NCI-H510A treated with DMSO at 0.1 percent for 48 hours (cell line): Measurements from ENCODE around the gene RBBP8.
"Not testable (repeated sequence)": the region's sequence is repeated elsewhere in the genome, so short reads cannot be mapped to it uniquely, and the experiment has no call there.

Experiments
- DNase-seq: peaks from one replicate; lab custom pipeline; 2025; lab: John Stamatoyannopoulos, UW

The RBBP8 gene

DNA sequence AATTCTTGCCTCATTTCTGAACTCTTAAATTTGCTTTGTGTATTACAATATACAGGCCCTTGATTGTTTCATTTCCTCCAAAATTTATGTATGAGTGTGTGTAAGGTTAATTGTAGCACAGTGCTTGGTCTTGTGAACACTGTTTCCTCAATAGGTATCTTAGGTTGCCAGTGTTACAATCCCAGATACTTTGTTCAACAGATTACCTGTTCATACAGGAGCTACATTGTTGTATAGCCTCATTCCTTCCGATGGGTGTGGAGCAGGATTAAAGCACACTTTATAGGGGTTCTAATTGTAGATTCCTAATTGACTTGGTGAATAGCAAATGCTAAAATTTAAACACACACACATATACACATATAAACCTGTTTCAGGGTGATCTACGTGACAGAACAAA lies 10.7 kb downstream of the RBBP8 start:
- no peak for DNase-seq

- DNase-seq = no peak
These were observed 13.1 kb downstream of the RBBP8 start for GRCh38 chr18:22946217-22946616.

DNA sequence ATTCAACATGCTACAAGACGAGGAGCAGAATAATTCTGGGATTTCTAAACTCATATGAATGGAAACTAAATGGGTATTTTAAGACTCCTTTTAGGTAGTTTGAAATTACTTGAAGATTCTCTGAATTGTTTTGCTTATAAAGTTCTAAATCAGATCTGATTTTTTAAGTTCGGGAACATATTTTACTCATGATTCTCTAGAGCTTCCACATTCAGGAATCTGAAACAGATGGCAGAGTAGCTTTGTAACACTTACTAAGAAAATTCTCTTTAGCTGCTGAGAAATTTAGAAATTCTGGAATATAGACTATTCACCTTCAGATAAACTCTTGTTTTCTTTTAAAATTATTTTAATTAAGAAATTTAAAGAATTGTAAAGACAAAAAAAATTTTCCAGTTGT lies 13.7 kb downstream of the RBBP8 start:
- DNase-seq = no peak

DNA sequence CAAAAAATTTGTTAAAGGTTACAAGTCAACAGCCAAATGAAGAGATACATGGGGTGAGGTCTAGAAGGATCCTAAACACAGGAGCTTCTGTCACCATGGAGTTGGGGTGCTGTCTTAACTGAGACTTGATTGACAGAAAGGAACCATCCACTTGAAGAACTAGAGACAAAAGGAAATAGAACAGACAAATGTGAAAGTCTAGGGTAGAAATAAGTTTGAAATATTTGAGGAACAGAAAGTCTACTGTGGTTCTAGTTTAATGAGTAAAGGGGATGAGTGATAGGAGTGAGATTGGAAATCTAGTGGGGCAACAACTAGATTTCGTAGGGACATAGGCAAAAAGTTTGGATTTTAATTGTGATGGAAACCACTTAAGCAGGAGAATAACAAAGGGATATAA lies 18.7 kb downstream of the RBBP8 start:
- DNase-seq = no peak

DNA sequence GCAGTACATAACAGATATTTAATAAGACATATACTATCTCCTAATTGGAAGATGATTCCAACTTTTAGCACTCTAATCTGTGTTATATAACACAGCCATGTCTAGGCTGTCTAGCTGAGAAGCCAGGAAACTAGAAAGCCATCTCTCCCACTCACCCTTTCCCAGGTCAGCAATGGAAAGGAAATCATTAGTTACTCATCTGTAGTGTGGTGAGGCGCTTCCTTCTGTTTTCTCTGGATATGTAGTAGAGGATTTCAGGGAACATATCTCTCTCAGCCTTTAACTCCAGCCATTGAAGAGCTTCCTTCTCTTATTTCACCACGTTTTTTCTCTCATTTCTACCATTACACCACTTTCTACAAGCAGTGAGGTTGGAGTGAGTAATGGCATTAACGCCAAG lies 19.4 kb downstream of the RBBP8 start:
- no peak for DNase-seq

GRCh38 chr18:22953982-22954381 lies 20.9 kb downstream of the RBBP8 start:
- not testable (repeated sequence) for DNase-seq

DNA sequence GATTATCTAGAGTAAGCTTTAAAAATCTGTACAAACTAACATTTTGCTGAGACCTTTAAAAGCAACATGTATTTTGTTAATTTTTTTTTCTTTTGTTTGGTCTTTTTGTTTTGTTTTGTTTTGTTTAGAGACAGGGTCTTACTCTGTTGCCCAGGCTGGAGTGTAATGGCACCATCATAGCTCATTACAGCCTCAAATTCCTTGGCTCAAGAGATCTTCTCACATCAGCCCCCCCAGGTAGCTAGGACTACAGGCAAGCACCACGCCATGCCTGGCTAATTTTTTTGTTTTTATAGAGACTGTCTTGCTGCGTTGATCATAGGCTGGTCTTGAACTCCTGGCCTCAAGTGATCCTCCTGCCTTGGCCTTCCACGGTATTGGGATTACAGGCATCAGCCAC lies 23.1 kb downstream of the RBBP8 start:
- DNase-seq = no peak

GRCh38 chr18:22961156-22961555 lies 28.0 kb downstream of the RBBP8 start:
- no peak for DNase-seq

DNA sequence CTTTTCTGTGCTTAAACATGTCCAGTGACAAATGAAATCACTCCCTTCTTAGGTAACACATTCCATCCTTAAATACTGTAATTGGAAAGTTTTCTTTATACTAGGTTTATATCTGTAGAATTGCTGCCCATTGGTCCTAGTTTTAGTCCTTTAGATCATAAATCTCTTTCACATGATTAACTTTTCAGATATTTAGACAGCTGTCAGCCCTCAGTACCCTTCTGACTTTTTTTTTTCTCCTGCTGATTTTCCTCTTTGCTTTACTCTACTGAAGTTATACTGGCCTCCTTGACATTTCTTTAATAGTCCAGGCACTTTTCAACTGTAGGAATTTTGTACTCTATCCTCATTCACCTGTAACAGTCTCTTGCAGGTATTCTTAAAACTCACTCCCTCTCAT lies 28.9 kb downstream of the RBBP8 start:
- DNase-seq = no peak

DNA sequence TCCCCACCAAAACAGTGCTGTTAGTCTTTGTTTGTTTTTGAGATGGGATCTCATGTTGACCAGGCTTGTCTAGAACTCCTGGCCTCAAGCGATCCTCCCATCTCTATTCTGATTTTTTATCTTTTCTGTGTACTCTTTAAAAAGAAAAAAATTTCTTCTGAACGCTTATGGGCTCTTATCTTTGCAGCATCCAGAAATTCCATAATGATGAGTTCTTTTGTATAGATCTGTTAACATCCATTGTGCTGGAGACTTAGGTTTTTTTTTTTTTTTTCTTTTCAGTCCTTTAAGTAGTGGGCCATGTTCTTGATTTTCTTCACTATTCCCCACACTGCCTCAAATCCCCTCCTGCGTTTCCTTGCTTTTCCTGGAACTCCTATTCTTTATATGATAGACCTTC lies 31.0 kb downstream of the RBBP8 start:
- DNase-seq = no peak

DNA sequence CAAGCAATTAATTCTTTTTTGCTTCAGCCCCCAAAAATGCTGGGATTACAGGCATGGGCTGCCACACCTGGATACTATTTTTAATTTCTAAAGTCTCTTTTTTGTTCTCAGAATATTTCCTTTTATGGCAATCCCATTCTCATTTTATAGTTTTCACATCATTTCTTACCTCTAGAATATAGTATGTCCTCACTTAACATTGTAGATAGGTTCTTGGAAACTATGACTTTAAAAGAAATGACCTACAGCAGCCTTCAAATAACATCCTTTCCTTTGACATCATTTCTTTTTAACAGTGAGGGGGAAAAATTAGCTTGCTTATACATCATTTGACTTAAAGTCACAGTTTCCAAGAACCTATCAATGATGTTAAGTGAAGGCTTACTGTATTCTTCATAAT lies 31.6 kb downstream of the RBBP8 start:
- DNase-seq = no peak

DNA sequence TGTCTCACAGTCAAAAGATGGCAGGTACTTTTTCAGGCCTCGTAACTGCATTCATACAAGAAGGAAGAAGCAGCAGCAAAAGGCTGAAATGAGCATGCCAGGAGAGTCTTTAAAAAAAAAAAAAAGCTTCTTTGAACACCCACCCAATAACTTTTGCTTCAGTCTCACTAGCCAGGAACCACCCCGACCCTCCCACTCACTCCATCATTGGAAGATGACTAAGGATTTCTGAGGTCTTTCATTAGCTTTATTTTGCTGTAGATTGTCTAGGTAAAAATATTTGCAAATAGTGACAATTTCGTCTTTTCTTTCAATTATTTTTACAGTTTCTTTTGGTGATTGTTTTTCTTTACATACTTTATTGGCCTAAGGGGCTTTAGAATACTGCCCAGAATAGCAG lies 37.9 kb downstream of the RBBP8 start:
- DNase-seq = no peak

DNA sequence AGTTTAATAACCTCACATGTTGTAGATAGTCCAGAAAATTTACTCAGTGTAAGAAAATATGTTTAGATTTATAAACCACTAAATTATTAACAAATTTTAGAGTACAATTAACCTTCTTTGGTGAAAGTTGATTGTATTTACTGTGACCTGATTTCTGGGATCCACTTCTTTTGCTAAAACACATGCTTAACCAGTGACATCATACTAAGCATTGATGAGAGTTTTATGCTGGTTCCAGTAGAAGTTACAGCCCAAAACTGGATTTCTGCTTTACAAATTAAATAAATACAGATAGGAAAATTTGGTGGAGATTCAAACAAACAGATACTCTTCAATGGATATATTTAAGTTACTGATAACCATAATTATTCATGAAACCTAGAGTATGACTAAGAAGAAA lies 40.9 kb downstream of the RBBP8 start:
- no peak for DNase-seq

GRCh38 chr18:22974707-22975106 lies 41.6 kb downstream of the RBBP8 start:
- DNase-seq = no peak

DNA sequence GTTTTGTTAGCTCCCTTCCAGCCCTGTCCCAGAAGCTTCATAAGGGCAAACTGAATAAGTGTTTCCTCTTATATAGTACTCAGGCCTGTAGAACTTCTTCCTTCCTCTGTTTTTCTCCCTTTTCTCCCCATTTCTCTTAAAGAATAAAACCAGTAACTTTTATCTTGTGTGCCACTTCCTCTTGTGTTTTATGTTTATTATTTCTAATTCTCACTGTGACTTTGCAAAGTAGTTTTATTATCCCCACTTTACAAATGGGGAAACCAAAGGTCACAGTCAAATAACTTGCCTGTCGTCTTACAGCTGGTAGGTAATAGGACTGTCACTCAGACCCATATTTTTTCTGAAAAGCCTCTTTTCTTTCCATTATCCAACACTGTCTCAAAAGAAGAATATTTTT lies 42.4 kb downstream of the RBBP8 start:
- DNase-seq = no peak

- DNase-seq = no peak
These were observed 44.9 kb downstream of the RBBP8 start for GRCh38 chr18:22977847-22978701.

DNA sequence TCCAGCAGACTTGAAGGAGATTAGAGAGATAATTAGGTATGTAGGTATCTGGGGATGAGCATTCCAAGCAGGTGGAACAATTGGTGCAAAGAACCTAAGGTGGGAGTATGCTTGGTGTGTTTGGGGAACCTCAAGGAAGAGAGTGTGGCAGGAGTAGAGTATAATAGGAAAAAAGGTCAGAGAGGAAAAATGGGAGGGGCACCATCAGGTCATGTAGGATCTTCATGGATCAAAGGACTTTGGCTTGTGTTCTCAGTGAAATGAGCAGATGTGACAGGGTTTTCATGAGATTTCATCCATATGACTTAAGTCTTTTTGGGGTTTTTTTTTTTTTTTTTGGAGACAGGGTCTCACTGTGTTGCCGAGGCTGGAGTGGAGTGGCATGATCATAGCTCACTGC lies 47.3 kb downstream of the RBBP8 start:
- DNase-seq = no peak

DNA sequence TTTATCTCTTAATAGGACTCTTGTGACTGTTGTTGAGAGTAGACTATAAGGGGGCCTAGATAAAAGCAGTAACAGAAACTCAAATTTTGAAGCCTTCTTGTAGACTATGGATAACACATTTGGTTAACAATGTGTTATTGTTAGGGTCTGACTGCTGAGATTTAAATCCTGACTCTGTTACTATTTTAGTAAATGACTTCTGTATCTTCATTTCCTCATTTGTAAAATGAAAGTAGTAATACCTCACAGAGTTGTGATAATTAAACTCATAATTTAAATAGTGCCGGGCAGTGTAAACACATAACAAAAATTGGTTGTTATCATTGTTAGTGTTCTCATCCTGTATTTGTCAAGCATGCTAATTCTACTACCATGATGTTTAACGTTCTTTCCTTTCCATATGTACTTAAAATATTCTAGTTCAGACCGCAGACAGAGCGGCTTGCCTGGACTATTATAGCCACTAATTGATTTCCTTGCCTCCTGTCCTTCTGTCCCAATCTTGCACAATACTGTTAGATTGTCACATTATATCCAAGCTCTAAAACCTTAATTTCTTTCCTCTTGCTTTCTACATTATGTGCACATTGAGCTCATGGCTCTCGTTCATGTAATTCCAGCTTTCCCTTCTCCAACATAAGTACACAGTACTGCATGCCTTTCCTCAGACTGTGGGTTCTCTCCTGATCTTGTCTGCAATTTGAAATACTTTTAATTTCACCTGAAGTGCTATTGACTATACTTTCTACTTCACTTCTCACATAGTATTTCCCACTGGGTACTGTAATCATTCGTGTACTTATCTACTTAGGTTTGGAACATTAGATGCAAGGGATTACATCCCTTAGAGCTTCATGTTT lies 48.4 kb downstream of the RBBP8 start:
- no peak for DNase-seq

DNA sequence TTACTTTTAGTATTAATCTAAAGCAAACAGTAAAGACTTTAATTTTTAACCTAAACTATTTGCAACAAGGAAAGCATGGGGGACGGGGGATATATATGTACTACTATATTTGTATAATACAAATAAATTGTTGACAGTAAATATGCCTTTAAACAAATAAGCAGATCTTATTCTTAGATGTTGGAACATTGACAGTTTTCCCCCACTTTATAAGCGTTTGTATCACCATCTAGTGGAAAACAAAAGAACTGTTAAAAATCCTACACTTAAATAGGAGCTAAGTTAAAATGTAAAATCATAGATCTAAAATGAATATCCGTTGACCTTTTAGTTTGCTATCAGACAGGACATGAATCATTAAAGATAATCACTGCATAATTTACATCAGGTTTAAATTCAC lies 50.0 kb downstream of the RBBP8 start:
- DNase-seq = no peak

GRCh38 chr18:22985250-22985649 lies 52.1 kb downstream of the RBBP8 start:
- DNase-seq = no peak

DNA sequence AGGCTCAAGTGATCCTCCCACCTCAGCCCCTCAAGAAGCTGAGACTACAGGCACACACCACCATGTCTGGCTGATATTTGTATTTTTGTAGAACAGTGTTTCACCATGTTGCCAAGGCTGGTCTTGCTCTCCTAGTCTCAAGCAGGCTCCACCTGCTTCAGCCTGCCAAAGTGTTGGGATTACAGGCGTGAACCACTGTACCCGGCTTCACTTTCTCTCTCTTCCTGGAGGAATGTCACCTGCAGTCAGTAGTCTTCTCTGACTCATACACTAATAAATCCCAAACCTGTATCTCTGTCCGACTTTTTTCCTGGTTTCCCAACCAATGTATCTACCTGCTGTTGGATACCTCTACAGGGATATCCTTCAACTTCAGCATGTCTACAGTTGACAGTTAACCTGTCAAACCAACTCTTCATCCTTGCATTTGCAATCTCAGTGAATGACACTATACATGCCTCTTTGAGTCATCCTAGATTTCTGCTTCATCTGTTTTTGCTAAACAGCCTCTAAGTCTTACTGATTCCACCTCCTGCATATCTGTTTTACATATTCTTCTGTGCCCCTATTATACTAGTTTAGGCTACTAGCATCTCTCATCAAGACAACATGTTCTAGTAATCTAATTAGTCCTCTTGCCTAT lies 54.5 kb downstream of the RBBP8 start:
- DNase-seq = no peak

DNA sequence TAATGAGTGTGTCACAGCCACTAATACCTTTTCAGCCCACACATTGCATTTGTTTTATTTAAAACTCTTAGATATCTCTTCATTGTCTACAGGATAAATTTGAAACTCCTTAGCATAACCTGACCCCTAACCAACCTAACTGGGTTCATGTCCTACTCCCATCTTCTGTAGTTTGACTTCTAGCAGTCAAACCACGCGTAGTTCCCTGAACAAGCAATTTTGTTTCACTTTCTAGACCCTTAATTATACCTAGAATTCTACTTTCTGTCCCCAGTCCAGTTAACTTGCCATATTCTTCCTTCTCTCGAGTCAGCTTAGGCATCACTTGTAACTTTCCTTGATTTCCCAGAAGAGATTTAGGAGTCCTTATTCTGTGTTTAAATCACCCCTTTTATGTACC lies 55.1 kb downstream of the RBBP8 start:
- DNase-seq = no peak

- no peak for DNase-seq
These were observed 65.2 kb downstream of the RBBP8 start for GRCh38 chr18:22998344-22998743.
